Measurements from ENCODE around the gene SLC40A1.

Gene SLC40A1

GRCh38 chr2:189581354-189582139 is 961 bp upstream of the SLC40A1 start:
- Histone ChIP-seq H3K27me3 (ENCODE audit: control insufficient read depth, insufficient read depth, low read length) (peaks cover 88% of the 10 kb centered on the region), H3K27ac (ENCODE audit: low read depth, low read length) (no peak overlapping the region), H3K4me3 (ENCODE audit: low read depth, low read length) (peak overlapping the region; percentile 71), H3K36me3 (ENCODE audit: control insufficient read depth, insufficient read depth, low read length) (no peaks in the 10 kb centered on the region), H3K4me1 (ENCODE audit: control insufficient read depth, insufficient read depth, low read length) (peaks cover 11% of the 10 kb centered on the region; the same call in 1 of the 2 replicates), H3K9me3 (ENCODE audit: control insufficient read depth, insufficient read depth, low read depth, low read length) (no peaks in the 10 kb centered on the region), H3K9ac (ENCODE audit: low read length) (peak overlapping the region; percentile 78)

DNA sequence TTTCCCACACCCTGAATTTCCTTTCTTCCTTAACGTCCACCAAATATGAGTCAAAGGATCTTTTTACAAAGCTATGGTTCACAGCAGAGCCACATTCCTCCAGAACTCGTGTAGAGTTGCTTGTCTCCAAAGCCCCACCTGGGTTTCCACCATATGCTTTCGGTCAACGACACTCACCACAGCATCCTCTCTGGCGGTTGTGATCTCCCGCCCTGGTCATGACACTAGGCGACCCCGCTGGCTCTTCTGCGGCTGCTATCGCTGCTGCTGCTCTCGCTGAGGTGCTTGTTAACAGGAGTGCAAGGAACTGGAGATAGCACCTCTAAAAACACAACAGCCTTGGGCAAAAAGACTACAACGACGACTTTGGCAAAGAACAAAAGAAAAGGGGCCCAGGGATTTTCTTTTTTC is 340 bp downstream of the SLC40A1 start:
- Histone ChIP-seq H3K9ac (ENCODE audit: low read length) (peak overlapping the region; percentile 54), H3K27ac (ENCODE audit: low read depth, low read length) (no peak overlapping the region), H3K4me1 (ENCODE audit: control insufficient read depth, insufficient read depth, low read length) (peaks cover 11% of the 10 kb centered on the region; the same call in 1 of the 2 replicates), H3K27me3 (ENCODE audit: control insufficient read depth, insufficient read depth, low read length) (peaks cover 88% of the 10 kb centered on the region), H3K4me3 (ENCODE audit: low read depth, low read length) (peak overlapping the region; percentile 71), H3K36me3 (ENCODE audit: control insufficient read depth, insufficient read depth, low read length) (no peaks in the 10 kb centered on the region), H3K9me3 (ENCODE audit: control insufficient read depth, insufficient read depth, low read depth, low read length) (no peaks in the 10 kb centered on the region)

- H3K9ac ChIP-seq (ENCODE audit: low read length), result no peak overlapping the region
- no peaks in the 10 kb centered on the region for H3K9me3 ChIP-seq (ENCODE audit: control insufficient read depth, insufficient read depth, low read depth, low read length)
- peak overlapping the region; percentile 71 for H3K4me3 ChIP-seq (ENCODE audit: low read depth, low read length)
- no peak overlapping the region for H3K27ac ChIP-seq (ENCODE audit: low read depth, low read length)
- no peaks in the 10 kb centered on the region for H3K36me3 ChIP-seq (ENCODE audit: control insufficient read depth, insufficient read depth, low read length)
- H3K4me1 ChIP-seq (ENCODE audit: control insufficient read depth, insufficient read depth, low read length), result peaks cover 11% of the 10 kb centered on the region; the same call in 1 of the 2 replicates
- peaks cover 83% of the 10 kb centered on the region for H3K27me3 ChIP-seq (ENCODE audit: control insufficient read depth, insufficient read depth, low read length)
These were observed 900 bp downstream of the SLC40A1 start for GRCh38 chr2:189579585-189580186.

- H3K36me3 ChIP-seq (ENCODE audit: control insufficient read depth, insufficient read depth, low read length), result no peaks in the 10 kb centered on the region
- no peak overlapping the region for H3K4me3 ChIP-seq (ENCODE audit: low read depth, low read length)
- H3K4me1 ChIP-seq (ENCODE audit: control insufficient read depth, insufficient read depth, low read length), result peaks cover 11% of the 10 kb centered on the region; the same call in 1 of the 2 replicates
- H3K27ac ChIP-seq (ENCODE audit: low read depth, low read length), result no peak overlapping the region
- peaks cover 71% of the 10 kb centered on the region for H3K27me3 ChIP-seq (ENCODE audit: control insufficient read depth, insufficient read depth, low read length)
- H3K9ac ChIP-seq (ENCODE audit: low read length), result no peak overlapping the region
- no peaks in the 10 kb centered on the region for H3K9me3 ChIP-seq (ENCODE audit: control insufficient read depth, insufficient read depth, low read depth, low read length)
These were observed 2.2 kb downstream of the SLC40A1 start for GRCh38 chr2:189578272-189578950.

- no peaks in the 10 kb centered on the region for H3K36me3 ChIP-seq (ENCODE audit: control insufficient read depth, insufficient read depth, low read length)
- no peak overlapping the region for H3K27ac ChIP-seq (ENCODE audit: low read depth, low read length)
- H3K27me3 ChIP-seq (ENCODE audit: control insufficient read depth, insufficient read depth, low read length), result peaks cover 60% of the 10 kb centered on the region
- no peak overlapping the region for H3K4me3 ChIP-seq (ENCODE audit: low read depth, low read length)
- H3K9me3 ChIP-seq (ENCODE audit: control insufficient read depth, insufficient read depth, low read depth, low read length), result no peaks in the 10 kb centered on the region
- no peak overlapping the region for H3K9ac ChIP-seq (ENCODE audit: low read length)
- H3K4me1 ChIP-seq (ENCODE audit: control insufficient read depth, insufficient read depth, low read length), result peaks cover 11% of the 10 kb centered on the region; the same call in 1 of the 2 replicates
These were observed 3.5 kb downstream of the SLC40A1 start for GRCh38 chr2:189577121-189577520.

DNA sequence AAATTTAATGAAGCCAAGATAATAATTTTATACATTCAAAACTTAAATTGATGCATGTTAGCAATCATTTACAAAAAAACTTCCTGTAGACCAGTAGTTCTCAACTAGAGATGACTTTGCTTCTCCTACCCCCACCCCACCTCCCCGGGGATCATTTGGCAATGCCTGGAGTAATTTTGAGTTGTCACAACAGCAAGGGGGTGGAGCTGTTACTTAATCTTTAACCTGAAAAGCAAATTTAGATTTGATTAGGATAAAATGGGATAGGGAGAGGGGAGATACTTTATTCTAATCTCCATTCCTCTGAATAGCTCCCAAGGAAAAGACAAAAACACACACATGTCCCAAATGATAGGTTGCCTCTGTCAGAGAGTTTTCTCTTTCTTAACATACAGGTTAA is 4.2 kb downstream of the SLC40A1 start:
- H3K4me1 ChIP-seq (ENCODE audit: control insufficient read depth, insufficient read depth, low read length), result peaks cover 5% of the 10 kb centered on the region; the same call in 1 of the 2 replicates
- H3K4me3 ChIP-seq (ENCODE audit: low read depth, low read length), result no peak overlapping the region
- peaks cover 53% of the 10 kb centered on the region for H3K27me3 ChIP-seq (ENCODE audit: control insufficient read depth, insufficient read depth, low read length)
- H3K9ac ChIP-seq (ENCODE audit: low read length), result no peak overlapping the region
- no peaks in the 10 kb centered on the region for H3K36me3 ChIP-seq (ENCODE audit: control insufficient read depth, insufficient read depth, low read length)
- H3K27ac ChIP-seq (ENCODE audit: low read depth, low read length), result no peak overlapping the region
- H3K9me3 ChIP-seq (ENCODE audit: control insufficient read depth, insufficient read depth, low read depth, low read length), result no peaks in the 10 kb centered on the region

DNA sequence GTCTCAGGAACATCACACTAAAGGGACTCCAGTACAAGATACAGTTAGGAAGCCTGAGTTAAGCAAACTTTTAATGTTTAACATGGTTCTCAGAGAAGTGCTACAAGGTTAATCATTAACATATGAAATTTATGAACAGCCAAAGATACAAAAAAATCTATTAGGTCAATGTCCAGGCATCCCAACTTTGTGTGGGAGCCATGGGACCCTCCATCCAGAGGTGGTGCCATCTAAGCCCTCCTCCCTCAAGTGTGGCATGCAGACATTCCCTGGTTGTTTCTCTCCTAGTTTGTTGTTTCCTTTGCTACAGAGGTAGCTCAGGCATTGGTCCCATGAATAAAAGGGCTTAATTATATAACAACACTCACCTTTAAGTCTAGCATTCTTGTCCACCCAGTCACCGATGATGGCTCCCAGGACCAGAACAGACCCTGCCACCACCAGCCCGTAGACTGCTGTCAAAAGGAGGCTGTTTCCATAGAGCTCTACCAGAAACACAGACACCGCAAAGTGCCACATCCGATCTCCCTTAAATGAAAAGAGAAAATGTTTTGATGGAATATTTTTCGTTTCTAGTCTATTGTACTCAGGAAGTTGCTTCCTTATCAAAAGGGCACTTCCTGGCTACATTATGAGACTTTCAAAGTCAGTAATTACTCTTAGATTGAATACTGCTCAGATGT is 5.7 kb downstream of the SLC40A1 start:
- H3K27ac ChIP-seq (ENCODE audit: low read depth, low read length), result no peak overlapping the region
- H3K9me3 ChIP-seq (ENCODE audit: control insufficient read depth, insufficient read depth, low read depth, low read length), result no peaks in the 10 kb centered on the region
- H3K9ac ChIP-seq (ENCODE audit: low read length), result no peak overlapping the region
- H3K4me3 ChIP-seq (ENCODE audit: low read depth, low read length), result no peak overlapping the region
- H3K4me1 ChIP-seq (ENCODE audit: control insufficient read depth, insufficient read depth, low read length), result peaks cover 3% of the 10 kb centered on the region; the same call in 1 of the 2 replicates
- no peaks in the 10 kb centered on the region for H3K36me3 ChIP-seq (ENCODE audit: control insufficient read depth, insufficient read depth, low read length)
- peaks cover 39% of the 10 kb centered on the region for H3K27me3 ChIP-seq (ENCODE audit: control insufficient read depth, insufficient read depth, low read length)

GRCh38 chr2:189570570-189571031 is 10.0 kb downstream of the SLC40A1 start:
- Histone ChIP-seq H3K27me3 (ENCODE audit: control insufficient read depth, insufficient read depth, low read length) (peaks cover 6% of the 10 kb centered on the region; the same call in 1 of the 2 replicates), H3K9ac (ENCODE audit: low read length) (no peak overlapping the region), H3K36me3 (ENCODE audit: control insufficient read depth, insufficient read depth, low read length) (no peaks in the 10 kb centered on the region), H3K4me1 (ENCODE audit: control insufficient read depth, insufficient read depth, low read length) (no peaks in the 10 kb centered on the region), H3K4me3 (ENCODE audit: low read depth, low read length) (no peak overlapping the region), H3K9me3 (ENCODE audit: control insufficient read depth, insufficient read depth, low read depth, low read length) (no peaks in the 10 kb centered on the region), H3K27ac (ENCODE audit: low read depth, low read length) (no peak overlapping the region)

- no peak overlapping the region for H3K4me3 ChIP-seq (ENCODE audit: low read depth, low read length)
- no peaks in the 10 kb centered on the region for H3K9me3 ChIP-seq (ENCODE audit: control insufficient read depth, insufficient read depth, low read depth, low read length)
- peaks cover 3% of the 10 kb centered on the region; the same call in 1 of the 2 replicates for H3K27me3 ChIP-seq (ENCODE audit: control insufficient read depth, insufficient read depth, low read length)
- no peak overlapping the region for H3K27ac ChIP-seq (ENCODE audit: low read depth, low read length)
- H3K4me1 ChIP-seq (ENCODE audit: control insufficient read depth, insufficient read depth, low read length), result no peaks in the 10 kb centered on the region
- H3K9ac ChIP-seq (ENCODE audit: low read length), result no peak overlapping the region
- no peaks in the 10 kb centered on the region for H3K36me3 ChIP-seq (ENCODE audit: control insufficient read depth, insufficient read depth, low read length)
These were observed 11.2 kb downstream of the SLC40A1 start for GRCh38 chr2:189569295-189569910.

DNA sequence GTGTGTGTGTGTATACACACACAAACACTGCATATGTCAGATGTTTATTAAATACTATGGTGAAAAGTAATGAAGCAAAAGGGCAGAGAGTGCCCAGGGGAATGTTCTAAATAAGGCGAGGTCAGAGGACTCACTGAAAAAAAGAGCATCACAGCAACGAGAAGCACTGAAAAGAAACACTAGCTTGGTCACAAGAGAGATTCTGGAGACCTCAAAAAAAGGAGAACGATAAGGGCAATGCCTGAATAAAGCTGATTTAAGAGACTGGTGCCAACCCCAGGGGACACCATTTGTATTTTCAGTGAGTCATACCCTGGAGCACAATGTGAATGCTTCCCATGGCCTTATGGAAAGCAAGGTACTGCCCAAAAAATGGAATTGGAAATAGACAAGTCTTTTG is 14.5 kb downstream of the SLC40A1 start:
- Histone ChIP-seq H3K4me1 (ENCODE audit: control insufficient read depth, insufficient read depth, low read length) (no peaks in the 10 kb centered on the region), H3K36me3 (ENCODE audit: control insufficient read depth, insufficient read depth, low read length) (peaks cover 3% of the 10 kb centered on the region; the same call in 1 of the 2 replicates), H3K9ac (ENCODE audit: low read length) (no peak overlapping the region), H3K27me3 (ENCODE audit: control insufficient read depth, insufficient read depth, low read length) (no peaks in the 10 kb centered on the region), H3K9me3 (ENCODE audit: control insufficient read depth, insufficient read depth, low read depth, low read length) (no peaks in the 10 kb centered on the region), H3K4me3 (ENCODE audit: low read depth, low read length) (no peak overlapping the region), H3K27ac (ENCODE audit: low read depth, low read length) (no peak overlapping the region)

Measured in HUES6 (cell line).